ENCODE results near the gene KMT5B.

Gene KMT5B

GRCh38 chr11:68242616-68243015 is 29.5 kb upstream of the KMT5B start:
- no peaks in the 10 kb centered on the region for H3K36me3 ChIP-seq (ENCODE audit: insufficient read depth, low read length)
- no peak overlapping the region for H3K9ac ChIP-seq (ENCODE audit: low read depth, low read length)
- no peaks in the 10 kb centered on the region for H3K9me3 ChIP-seq (ENCODE audit: control insufficient read depth, insufficient read depth, low read length)
- H3K4me1 ChIP-seq (ENCODE audit: insufficient read depth, low read length), result no peaks in the 10 kb centered on the region

GRCh38 chr11:68231621-68232020 is 18.5 kb upstream of the KMT5B start:
- Histone ChIP-seq H3K36me3 (ENCODE audit: insufficient read depth, low read length) (no peaks in the 10 kb centered on the region), H3K9me3 (ENCODE audit: control insufficient read depth, insufficient read depth, low read length) (peaks cover 2% of the 10 kb centered on the region; the same call in 1 of the 2 replicates), H3K4me1 (ENCODE audit: insufficient read depth, low read length) (no peaks in the 10 kb centered on the region), H3K9ac (ENCODE audit: low read depth, low read length) (no peak overlapping the region)

- Histone ChIP-seq H3K4me1 (ENCODE audit: insufficient read depth, low read length) (no peaks in the 10 kb centered on the region), H3K9ac (ENCODE audit: low read depth, low read length) (no peak overlapping the region), H3K36me3 (ENCODE audit: insufficient read depth, low read length) (no peaks in the 10 kb centered on the region), H3K9me3 (ENCODE audit: control insufficient read depth, insufficient read depth, low read length) (peaks cover 6% of the 10 kb centered on the region; the same call in 1 of the 2 replicates)
Measured at GRCh38 chr11:68229601-68230000, 16.5 kb upstream of the KMT5B start.

GRCh38 chr11:68226421-68226820 is 13.3 kb upstream of the KMT5B start:
- H3K9me3 ChIP-seq (ENCODE audit: control insufficient read depth, insufficient read depth, low read length), result peaks cover 6% of the 10 kb centered on the region; the same call in 1 of the 2 replicates
- no peak overlapping the region for H3K9ac ChIP-seq (ENCODE audit: low read depth, low read length)
- no peaks in the 10 kb centered on the region for H3K4me1 ChIP-seq (ENCODE audit: insufficient read depth, low read length)
- H3K36me3 ChIP-seq (ENCODE audit: insufficient read depth, low read length), result no peaks in the 10 kb centered on the region

- Histone ChIP-seq H3K4me1 (ENCODE audit: insufficient read depth, low read length) (no peaks in the 10 kb centered on the region), H3K9ac (ENCODE audit: low read depth, low read length) (no peak overlapping the region), H3K9me3 (ENCODE audit: control insufficient read depth, insufficient read depth, low read length) (peaks cover 6% of the 10 kb centered on the region; the same call in 1 of the 2 replicates), H3K36me3 (ENCODE audit: insufficient read depth, low read length) (no peaks in the 10 kb centered on the region)
Measured at GRCh38 chr11:68224606-68225005, 11.5 kb upstream of the KMT5B start.

- H3K36me3 ChIP-seq (ENCODE audit: insufficient read depth, low read length), result no peaks in the 10 kb centered on the region
- H3K9me3 ChIP-seq (ENCODE audit: control insufficient read depth, insufficient read depth, low read length), result peaks cover 4% of the 10 kb centered on the region; the same call in 1 of the 2 replicates
- no peak overlapping the region for H3K9ac ChIP-seq (ENCODE audit: low read depth, low read length)
- no peaks in the 10 kb centered on the region for H3K4me1 ChIP-seq (ENCODE audit: insufficient read depth, low read length)
Measured at GRCh38 chr11:68223275-68223674, 10.2 kb upstream of the KMT5B start.

GRCh38 chr11:68221406-68221805 is 8.3 kb upstream of the KMT5B start:
- no peak overlapping the region for H3K9ac ChIP-seq (ENCODE audit: low read depth, low read length)
- H3K9me3 ChIP-seq (ENCODE audit: control insufficient read depth, insufficient read depth, low read length), result peaks cover 4% of the 10 kb centered on the region; the same call in 1 of the 2 replicates
- H3K36me3 ChIP-seq (ENCODE audit: insufficient read depth, low read length), result no peaks in the 10 kb centered on the region
- H3K4me1 ChIP-seq (ENCODE audit: insufficient read depth, low read length), result no peaks in the 10 kb centered on the region

GRCh38 chr11:68216171-68216938 is 3.3 kb upstream of the KMT5B start:
- Histone ChIP-seq H3K9me3 (ENCODE audit: control insufficient read depth, insufficient read depth, low read length) (no peaks in the 10 kb centered on the region), H3K36me3 (ENCODE audit: insufficient read depth, low read length) (no peaks in the 10 kb centered on the region), H3K9ac (ENCODE audit: low read depth, low read length) (no peak overlapping the region), H3K4me1 (ENCODE audit: insufficient read depth, low read length) (no peaks in the 10 kb centered on the region; the same call in 1 of the 2 replicates)

GRCh38 chr11:68215524-68216170 is 2.6 kb upstream of the KMT5B start:
- Histone ChIP-seq H3K4me1 (ENCODE audit: insufficient read depth, low read length) (no peaks in the 10 kb centered on the region; the same call in 1 of the 2 replicates), H3K36me3 (ENCODE audit: insufficient read depth, low read length) (no peaks in the 10 kb centered on the region), H3K9me3 (ENCODE audit: control insufficient read depth, insufficient read depth, low read length) (no peaks in the 10 kb centered on the region), H3K9ac (ENCODE audit: low read depth, low read length) (no peak overlapping the region)

GRCh38 chr11:68215087-68215445 is 2.0 kb upstream of the KMT5B start:
- Histone ChIP-seq H3K9me3 (ENCODE audit: control insufficient read depth, insufficient read depth, low read length) (no peaks in the 10 kb centered on the region), H3K36me3 (ENCODE audit: insufficient read depth, low read length) (no peaks in the 10 kb centered on the region), H3K4me1 (ENCODE audit: insufficient read depth, low read length) (no peaks in the 10 kb centered on the region; the same call in 1 of the 2 replicates), H3K9ac (ENCODE audit: low read depth, low read length) (no peak overlapping the region)

- no peaks in the 10 kb centered on the region for H3K36me3 ChIP-seq (ENCODE audit: insufficient read depth, low read length)
- H3K4me1 ChIP-seq (ENCODE audit: insufficient read depth, low read length), result peaks cover 2% of the 10 kb centered on the region; the same call in 1 of the 2 replicates
- peak overlapping the region; percentile 87 for H3K9ac ChIP-seq (ENCODE audit: low read depth, low read length)
Measured at GRCh38 chr11:68214173-68215086, 1.3 kb upstream of the KMT5B start.

GRCh38 chr11:68213555-68214172 is 568 bp upstream of the KMT5B start:
- peak overlapping the region; percentile 87 for H3K9ac ChIP-seq (ENCODE audit: low read depth, low read length)
- H3K36me3 ChIP-seq (ENCODE audit: insufficient read depth, low read length), result no peaks in the 10 kb centered on the region
- H3K9me3 ChIP-seq (ENCODE audit: control insufficient read depth, insufficient read depth, low read length), result no peaks in the 10 kb centered on the region
- H3K4me1 ChIP-seq (ENCODE audit: insufficient read depth, low read length), result peaks cover 5% of the 10 kb centered on the region; the same call in 1 of the 2 replicates

More at GRCh38 chr11:68214173-68215086, 1.3 kb upstream of the KMT5B start:
- no peaks in the 10 kb centered on the region for H3K9me3 ChIP-seq (ENCODE audit: control insufficient read depth, insufficient read depth, low read length)

GRCh38 chr11:68212421-68213134 is 518 bp downstream of the KMT5B start:
- no peaks in the 10 kb centered on the region for H3K36me3 ChIP-seq (ENCODE audit: insufficient read depth, low read length)
- peaks cover 5% of the 10 kb centered on the region; the same call in 1 of the 2 replicates for H3K4me1 ChIP-seq (ENCODE audit: insufficient read depth, low read length)
- H3K9ac ChIP-seq (ENCODE audit: low read depth, low read length), result peak overlapping the region; percentile 61
- no peaks in the 10 kb centered on the region for H3K9me3 ChIP-seq (ENCODE audit: control insufficient read depth, insufficient read depth, low read length)
